ENCODE measurements around the gene HADH.

HADH gene

DNA sequence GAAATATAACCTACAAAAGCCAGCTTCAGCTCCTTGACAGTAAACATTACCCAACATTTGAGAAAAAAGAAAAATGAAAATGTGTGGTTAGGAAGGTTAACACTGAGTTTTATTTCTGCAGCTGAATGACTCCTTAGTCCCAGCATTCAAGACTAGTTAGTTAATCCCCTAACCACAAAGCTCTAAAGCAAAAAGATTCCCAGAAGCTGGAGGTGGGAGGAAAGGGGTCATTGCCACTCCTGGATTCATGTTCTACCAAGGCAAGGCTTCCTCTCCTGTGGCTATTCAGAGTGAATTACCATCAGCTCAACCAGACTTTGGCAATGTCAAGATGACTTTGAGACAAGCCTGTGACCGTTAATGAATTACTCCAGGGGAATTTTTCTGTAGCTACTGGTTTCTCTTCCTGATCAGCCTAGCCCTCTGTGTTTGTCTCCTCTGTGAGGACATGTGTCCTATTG, 63.6 kb downstream of the HADH start:
- Histone ChIP-seq H3K36me3 (ENCODE audit: control insufficient read depth, low read length) (peaks cover 14% of the 10 kb centered on the region), H3K9me3 (ENCODE audit: control insufficient read depth, insufficient read depth, low read length) (no peaks in the 10 kb centered on the region), H3K4me1 (ENCODE audit: control insufficient read depth, low read length) (no peaks in the 10 kb centered on the region), H4K20me1 (ENCODE audit: control insufficient read depth, insufficient read depth, low read depth, low read length) (no peaks in the 10 kb centered on the region), H3F3A (ENCODE audit: control insufficient read depth, insufficient read depth) (no peaks in the 10 kb centered on the region), H3K27ac (ENCODE audit: low read depth, low read length) (no peak overlapping the region), H3K27me3 (ENCODE audit: control insufficient read depth, low read length) (no peaks in the 10 kb centered on the region), H3K79me2 (ENCODE audit: control insufficient read depth, low read length) (no peaks in the 10 kb centered on the region), H3K4me2 (ENCODE audit: low read length) (no peak overlapping the region), H3K9me2 (replicated peaks; ENCODE audit: control insufficient read depth, low read length) (no peaks in the 10 kb centered on the region), H3K4me3 (ENCODE audit: low read length) (no peak overlapping the region)
- no peak for TF ChIP-seq CTCF (IDR thresholded peaks at IDR 0.05; ENCODE audit: low read depth, low read length, poor library complexity, severe bottlenecking)
- TF ChIP-seq EZH2phosphoT487 (IDR thresholded peaks at IDR 0.05; ENCODE audit: borderline replicate concordance, low read length): no peak

DNA sequence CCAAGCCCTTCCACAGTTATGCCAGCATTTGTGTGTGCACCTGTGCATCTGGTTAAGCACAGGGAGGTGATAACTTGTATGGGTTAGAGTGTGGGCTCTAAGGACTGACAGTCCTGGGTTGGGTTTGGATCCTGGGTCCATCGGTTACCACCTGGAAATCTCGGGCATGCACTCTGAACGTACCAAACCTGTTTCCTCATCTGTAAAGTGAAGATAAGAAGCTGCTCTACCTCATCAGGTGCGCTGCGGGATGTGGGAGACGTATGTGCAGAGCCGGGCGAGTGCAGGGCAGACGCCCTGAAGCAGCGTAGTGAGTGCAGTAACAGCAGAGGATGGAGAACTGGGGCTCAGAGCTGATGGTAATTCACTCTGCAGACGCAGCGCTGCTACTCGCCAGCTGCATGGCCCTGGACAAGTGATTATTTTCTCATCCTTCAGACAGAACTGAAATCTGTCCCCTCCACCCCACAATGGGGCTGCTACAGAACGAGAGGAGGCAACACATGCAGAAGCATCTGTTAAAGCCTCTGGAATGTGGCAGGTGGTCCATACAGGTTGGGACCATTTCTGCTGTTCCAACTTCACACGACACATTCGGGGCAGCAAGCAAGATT, 64.4 kb downstream of the HADH start:
- peaks cover 8% of the 10 kb centered on the region; the same call in 1 of the 2 replicates for H3K36me3 ChIP-seq (ENCODE audit: control insufficient read depth, low read length)

GRCh38 chr4:108055787-108056186, 66.1 kb downstream of the HADH start:
- Histone ChIP-seq H3K9me2 (replicated peaks; ENCODE audit: control insufficient read depth, low read length) (no peaks in the 10 kb centered on the region), H3K27ac (ENCODE audit: low read depth, low read length) (no peak overlapping the region), H3K4me2 (ENCODE audit: low read length) (no peak overlapping the region), H3K36me3 (ENCODE audit: control insufficient read depth, low read length) (peaks cover 8% of the 10 kb centered on the region; the same call in 1 of the 2 replicates), H3K79me2 (ENCODE audit: control insufficient read depth, low read length) (no peaks in the 10 kb centered on the region), H3F3A (ENCODE audit: control insufficient read depth, insufficient read depth) (no peaks in the 10 kb centered on the region), H3K4me3 (ENCODE audit: low read length) (no peak overlapping the region), H3K27me3 (ENCODE audit: control insufficient read depth, low read length) (no peaks in the 10 kb centered on the region), H4K20me1 (ENCODE audit: control insufficient read depth, insufficient read depth, low read depth, low read length) (no peaks in the 10 kb centered on the region), H3K9me3 (ENCODE audit: control insufficient read depth, insufficient read depth, low read length) (no peaks in the 10 kb centered on the region), H3K4me1 (ENCODE audit: control insufficient read depth, low read length) (no peaks in the 10 kb centered on the region)
- TF ChIP-seq EZH2phosphoT487 (IDR thresholded peaks at IDR 0.05; ENCODE audit: borderline replicate concordance, low read length) (no peak), CTCF (IDR thresholded peaks at IDR 0.05; ENCODE audit: low read depth, low read length, poor library complexity, severe bottlenecking) (no peak)

More for the DNA sequence above, 64.4 kb downstream of the HADH start:
- Histone ChIP-seq H3K27me3 (ENCODE audit: control insufficient read depth, low read length) (no peaks in the 10 kb centered on the region), H4K20me1 (ENCODE audit: control insufficient read depth, insufficient read depth, low read depth, low read length) (no peaks in the 10 kb centered on the region), H3K4me2 (ENCODE audit: low read length) (no peak overlapping the region), H3K79me2 (ENCODE audit: control insufficient read depth, low read length) (no peaks in the 10 kb centered on the region), H3F3A (ENCODE audit: control insufficient read depth, insufficient read depth) (no peaks in the 10 kb centered on the region), H3K9me3 (ENCODE audit: control insufficient read depth, insufficient read depth, low read length) (no peaks in the 10 kb centered on the region), H3K4me1 (ENCODE audit: control insufficient read depth, low read length) (no peaks in the 10 kb centered on the region), H3K9me2 (replicated peaks; ENCODE audit: control insufficient read depth, low read length) (no peaks in the 10 kb centered on the region), H3K27ac (ENCODE audit: low read depth, low read length) (no peak overlapping the region), H3K4me3 (ENCODE audit: low read length) (no peak overlapping the region)
- TF ChIP-seq CTCF (IDR thresholded peaks at IDR 0.05; ENCODE audit: low read depth, low read length, poor library complexity, severe bottlenecking) (no peak), EZH2phosphoT487 (IDR thresholded peaks at IDR 0.05; ENCODE audit: borderline replicate concordance, low read length) (no peak)

Data from DOHH2 (cell line).